NCI-H2196 (cell line): ENCODE measurements around the gene GABRA5.
A peak's percentile ranks its signal among the peaks of the same experiment; 100 is the strongest.
"Not testable (repeated sequence)": the region's sequence is repeated elsewhere in the genome, so short reads cannot be mapped to it uniquely, and the experiment has no call there.

Experiments used
- DNase-seq: peaks from one replicate; lab custom pipeline; 2025; ENCODE audit not compliant: unreplicated experiment; lab: John Stamatoyannopoulos, UW

Gene GABRA5

GRCh38 chr15:26875476-26875850 lies 8.6 kb downstream of the GABRA5 start:
- DNase-seq, result no peak

GRCh38 chr15:26877831-26878230 lies 11.0 kb downstream of the GABRA5 start:
- no peak for DNase-seq

DNA sequence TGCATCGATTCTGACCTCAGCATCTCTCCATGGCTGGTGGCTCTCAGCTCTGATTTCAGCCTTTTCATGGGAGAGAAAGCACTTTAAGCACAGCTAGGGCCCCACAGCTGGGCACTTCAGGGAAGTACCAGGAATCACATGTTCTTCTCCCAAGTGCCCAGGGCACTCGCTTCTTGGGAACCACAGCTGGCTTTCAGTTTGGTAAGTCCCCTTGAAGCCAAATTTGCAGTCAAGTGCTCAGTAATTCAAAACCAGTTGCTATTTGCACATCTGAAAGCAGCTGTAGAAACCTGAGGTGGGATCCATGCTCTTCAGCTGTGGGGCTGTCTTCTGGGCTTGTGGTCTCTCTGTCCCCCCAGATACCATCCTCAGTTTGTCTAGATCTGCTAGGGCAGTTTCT lies 12.8 kb downstream of the GABRA5 start:
- DNase-seq, result no peak

GRCh38 chr15:26882112-26882511 lies 15.2 kb downstream of the GABRA5 start:
- no peak for DNase-seq

- no peak for DNase-seq
Observed at GRCh38 chr15:26882616-26883365, 15.9 kb downstream of the GABRA5 start.

GRCh38 chr15:26883466-26883865 lies 16.6 kb downstream of the GABRA5 start:
- DNase-seq, result no peak

DNA sequence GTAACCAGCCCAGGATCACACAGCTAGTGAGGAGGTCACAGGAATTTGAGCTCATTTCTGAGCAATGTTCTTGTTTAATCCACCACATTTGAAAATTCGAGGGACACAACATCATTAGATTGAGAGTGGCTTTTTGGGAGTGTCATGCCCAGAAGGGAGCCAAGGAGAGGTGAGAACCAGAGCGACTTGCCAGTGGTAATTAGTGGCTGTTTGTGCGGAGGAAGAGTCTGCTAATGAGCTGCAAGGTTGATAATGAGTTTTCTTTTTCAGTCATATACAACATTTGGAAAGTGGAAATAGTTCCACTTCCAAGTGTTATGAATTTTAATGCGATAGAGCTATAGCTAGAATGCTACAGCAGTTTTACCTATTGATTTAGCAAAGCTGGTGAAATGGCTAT lies 19.7 kb downstream of the GABRA5 start:
- no peak for DNase-seq

DNA sequence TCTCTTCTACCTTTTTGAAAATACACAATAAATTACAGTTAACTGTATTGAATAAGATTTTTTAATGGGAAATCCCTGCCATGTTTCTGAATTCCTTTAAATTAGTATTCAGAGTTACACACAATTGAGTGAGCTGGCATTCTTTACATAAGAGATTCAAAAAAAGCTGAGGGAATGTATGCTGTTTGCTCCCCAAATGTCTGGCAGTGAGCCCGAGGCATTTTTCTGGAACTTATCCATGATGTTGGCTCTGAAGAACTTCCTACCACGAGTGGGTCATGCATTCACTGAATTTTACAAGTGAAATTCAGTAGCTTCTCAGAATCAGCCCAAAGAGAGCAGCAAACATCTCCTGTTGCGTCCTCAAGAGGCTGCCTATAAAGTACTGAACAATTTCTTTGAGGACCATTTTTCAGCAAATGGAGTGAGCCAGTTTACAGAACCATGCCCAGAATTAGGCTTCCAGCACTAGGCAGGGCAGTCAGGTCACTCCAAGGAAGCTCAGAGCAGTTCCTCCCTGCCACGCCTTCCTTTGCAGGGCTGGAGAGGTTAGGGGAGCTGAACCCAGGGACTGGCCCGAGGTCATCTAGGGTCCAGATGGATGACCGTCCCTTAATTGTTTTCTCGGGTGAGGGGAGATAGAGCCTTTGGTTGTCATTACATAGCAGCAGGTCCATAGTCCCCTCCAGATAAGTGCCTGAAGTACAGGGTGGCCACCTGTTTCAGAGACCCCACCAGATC lies 21.2 kb downstream of the GABRA5 start:
- DNase-seq, result no peak

- no peak for DNase-seq
Observed at GRCh38 chr15:26888761-26889160, 21.9 kb downstream of the GABRA5 start.

GRCh38 chr15:26889298-26889898 lies 22.5 kb downstream of the GABRA5 start:
- peak; percentile 60 for DNase-seq

GRCh38 chr15:26890451-26890850 lies 23.6 kb downstream of the GABRA5 start:
- no peak for DNase-seq

DNA sequence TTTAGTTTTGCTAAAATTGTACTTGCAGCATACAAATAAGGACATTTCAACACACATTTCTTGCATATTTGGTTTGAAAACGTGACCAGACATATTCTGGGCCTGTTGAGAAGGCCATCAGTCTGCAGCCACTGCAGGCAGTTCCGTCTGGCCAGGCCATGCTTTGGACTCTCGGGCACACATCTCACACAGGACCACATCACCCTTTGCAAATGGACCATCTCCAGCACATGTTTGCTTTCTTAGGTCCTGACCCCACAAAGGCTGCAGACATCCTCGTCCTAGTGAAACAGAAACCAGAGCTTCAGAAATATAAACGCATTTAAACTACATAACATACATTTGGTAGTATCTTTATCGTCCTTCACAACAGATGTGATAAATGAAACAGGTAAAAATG lies 24.1 kb downstream of the GABRA5 start:
- no peak for DNase-seq

GRCh38 chr15:26891448-26892181 lies 24.8 kb downstream of the GABRA5 start:
- DNase-seq, result peak; percentile 76

- no peak for DNase-seq
Observed at GRCh38 chr15:26892182-26892518, 25.3 kb downstream of the GABRA5 start.

GRCh38 chr15:26892678-26893077 lies 25.8 kb downstream of the GABRA5 start:
- no peak for DNase-seq

GRCh38 chr15:26893351-26894065 lies 26.6 kb downstream of the GABRA5 start:
- DNase-seq, result no peak

GRCh38 chr15:26894181-26894580 lies 27.3 kb downstream of the GABRA5 start:
- DNase-seq, result no peak

DNA sequence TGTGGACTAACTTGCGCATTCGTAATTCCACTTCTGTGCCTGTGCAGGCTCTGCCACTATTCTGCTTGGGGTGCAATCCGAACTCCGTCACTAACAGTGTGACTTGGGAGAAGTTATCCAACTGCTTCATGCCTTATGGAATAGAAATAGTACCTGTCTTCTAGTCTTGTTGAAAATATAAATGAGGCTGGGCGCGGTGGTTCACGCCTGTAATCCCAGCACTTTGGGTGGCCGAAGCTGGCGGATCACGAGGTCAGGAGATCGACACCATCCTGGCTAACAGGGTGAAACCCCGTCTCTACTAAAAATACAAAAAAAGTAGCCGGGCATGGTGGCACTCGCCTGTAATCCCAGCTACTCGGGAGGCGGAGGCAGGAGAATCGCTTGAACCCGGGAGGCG lies 28.5 kb downstream of the GABRA5 start:
- DNase-seq, result not testable (repeated sequence)

DNA sequence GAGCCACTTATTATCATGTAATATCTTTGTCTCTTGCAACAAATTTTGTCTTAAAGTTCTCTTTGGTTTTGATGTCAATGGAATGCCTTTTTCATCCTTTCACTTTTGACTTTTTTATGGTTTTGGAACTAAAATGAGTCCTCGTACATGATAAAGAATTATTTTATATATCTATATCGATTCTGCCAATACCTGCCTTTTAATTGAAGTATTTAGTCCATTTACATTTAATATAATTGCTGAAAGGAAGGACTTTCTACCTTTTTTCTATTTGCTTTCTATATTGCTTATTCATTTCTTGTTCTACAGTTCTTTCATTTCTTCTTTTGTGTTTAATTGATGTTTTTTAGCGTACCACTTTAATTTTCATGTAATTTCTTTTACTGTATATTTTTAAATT lies 32.8 kb downstream of the GABRA5 start:
- DNase-seq, result no peak

- no peak for DNase-seq
Observed at GRCh38 chr15:26901041-26901440, 34.2 kb downstream of the GABRA5 start.

DNA sequence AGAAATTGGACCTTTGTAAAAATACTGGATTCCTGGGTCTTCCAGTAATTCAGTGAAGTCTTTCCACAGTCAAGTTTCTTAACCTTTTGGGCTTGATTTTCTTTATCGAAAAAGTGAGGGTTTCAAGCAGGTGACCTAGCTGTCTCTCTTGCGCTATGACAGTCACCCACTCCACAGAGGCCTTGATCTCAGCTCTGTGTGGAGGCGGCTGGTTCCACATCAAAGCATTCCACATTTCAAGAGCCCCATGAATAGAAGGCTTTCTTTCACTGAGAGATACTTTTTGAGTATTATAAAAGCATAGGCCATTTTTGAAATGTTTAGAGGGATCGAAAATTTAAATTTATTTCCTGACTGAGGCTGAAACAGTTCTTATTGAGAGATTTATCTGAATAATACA lies 43.9 kb downstream of the GABRA5 start:
- DNase-seq, result no peak
